Mesothelial cell of epicardium (in vitro differentiated cells): Measurements from ENCODE around the gene ADPRHL1. TPM values are rescaled to one million over a fixed set of nuclear protein-coding genes. Genes with fewer than 3 reads are reported as not detected.

ENCODE experiments used
- DNase-seq, 2 experiments: peaks; one replicate each; pipeline ENCODE4 v3.0.0; 2021; ENCODE audit warnings: low spot score in 2 of 2; ENCODE audit not compliant: unreplicated experiment in 2 of 2
- H3K27ac Mint-ChIP-seq: 2 replicates; pipeline ENCODE4 v1.8.0; 2021; ENCODE audit warnings: mixed read lengths
- H3K27me3 Mint-ChIP-seq: 2 replicates; pipeline ENCODE4 v1.8.0; 2021; ENCODE audit warnings: low read depth, mixed read lengths
- H3K36me3 Mint-ChIP-seq: 2 replicates; pipeline ENCODE4 v1.8.0; 2021; ENCODE audit warnings: mixed read lengths
- H3K4me1 Mint-ChIP-seq: 2 replicates; pipeline ENCODE4 v1.8.0; 2021; ENCODE audit warnings: mixed read lengths
- H3K4me3 Mint-ChIP-seq: 2 replicates; pipeline ENCODE4 v1.8.0; 2021; ENCODE audit warnings: mild to moderate bottlenecking, moderate library complexity, mixed read lengths
- H3K9me3 Mint-ChIP-seq: 2 replicates; pipeline ENCODE4 v1.8.0; 2021; ENCODE audit warnings: mixed read lengths
- CTCF ChIP-seq: fragments of 200-600 bp; sonication (generic); IDR thresholded peaks from one replicate; pipeline ENCODE4 v1.5.0; 2021; ENCODE audit warnings: antibody characterized with exemption; ENCODE audit not compliant: unreplicated experiment
- total RNA-seq: library from RNA; stranded (reverse); gene quantifications from 3 replicates; pipeline ENCODE4 v1.2.1, GENCODE V29; 2021

ADPRHL1 gene
- total RNA-seq, 1 donor from 2014 or later, result 4.2 TPM

DNA sequence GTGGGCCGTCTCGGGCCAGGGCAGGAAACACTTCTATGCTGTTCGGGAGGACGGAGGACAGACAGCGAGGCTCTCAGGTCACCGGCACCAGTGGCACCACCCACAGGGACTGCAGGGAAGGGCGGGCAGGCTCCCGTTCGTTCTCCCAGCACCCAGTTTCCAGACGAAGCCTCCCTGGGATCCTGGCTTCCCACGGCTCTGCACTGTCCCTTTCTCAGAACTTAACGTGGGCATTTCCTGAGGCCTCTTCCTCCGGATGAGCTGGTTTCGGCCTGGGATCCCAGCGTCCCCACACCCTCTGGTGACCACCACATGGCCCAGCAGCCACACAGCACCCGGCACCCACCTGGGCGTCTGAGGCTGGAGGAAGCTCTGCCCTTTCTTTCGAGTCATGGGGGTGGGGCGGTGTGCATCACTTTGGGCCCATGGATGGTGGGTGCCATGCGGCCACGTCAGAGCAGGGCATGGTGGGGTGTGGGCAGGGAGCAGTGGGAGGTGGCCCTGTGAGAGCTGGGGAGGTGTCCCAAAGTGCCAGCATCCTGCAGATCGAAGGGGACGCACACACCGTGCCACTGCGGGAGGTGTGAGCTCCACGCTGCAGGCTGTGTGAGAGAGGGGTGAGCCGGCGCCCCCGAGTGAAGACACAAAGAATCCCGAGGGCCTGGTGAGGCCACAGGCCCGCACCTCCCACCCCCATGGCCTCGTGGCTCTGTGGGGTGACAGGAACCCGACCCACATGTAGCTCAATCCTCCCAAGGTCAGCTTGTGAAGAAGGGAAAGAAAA is 50.6 kb downstream of the ADPRHL1 start:
- Mint-ChIP-seq H3K9me3 (no peaks in the 10 kb centered on the region), H3K27ac (no peak overlapping the region), H3K4me3 (no peak overlapping the region), H3K4me1 (no peaks in the 10 kb centered on the region), H3K27me3 (no peaks in the 10 kb centered on the region), H3K36me3 (no peaks in the 10 kb centered on the region)
- DNase-seq, result peak in 1 of 2 experiments; percentile 35
- TF ChIP-seq CTCF, result no peak

DNA sequence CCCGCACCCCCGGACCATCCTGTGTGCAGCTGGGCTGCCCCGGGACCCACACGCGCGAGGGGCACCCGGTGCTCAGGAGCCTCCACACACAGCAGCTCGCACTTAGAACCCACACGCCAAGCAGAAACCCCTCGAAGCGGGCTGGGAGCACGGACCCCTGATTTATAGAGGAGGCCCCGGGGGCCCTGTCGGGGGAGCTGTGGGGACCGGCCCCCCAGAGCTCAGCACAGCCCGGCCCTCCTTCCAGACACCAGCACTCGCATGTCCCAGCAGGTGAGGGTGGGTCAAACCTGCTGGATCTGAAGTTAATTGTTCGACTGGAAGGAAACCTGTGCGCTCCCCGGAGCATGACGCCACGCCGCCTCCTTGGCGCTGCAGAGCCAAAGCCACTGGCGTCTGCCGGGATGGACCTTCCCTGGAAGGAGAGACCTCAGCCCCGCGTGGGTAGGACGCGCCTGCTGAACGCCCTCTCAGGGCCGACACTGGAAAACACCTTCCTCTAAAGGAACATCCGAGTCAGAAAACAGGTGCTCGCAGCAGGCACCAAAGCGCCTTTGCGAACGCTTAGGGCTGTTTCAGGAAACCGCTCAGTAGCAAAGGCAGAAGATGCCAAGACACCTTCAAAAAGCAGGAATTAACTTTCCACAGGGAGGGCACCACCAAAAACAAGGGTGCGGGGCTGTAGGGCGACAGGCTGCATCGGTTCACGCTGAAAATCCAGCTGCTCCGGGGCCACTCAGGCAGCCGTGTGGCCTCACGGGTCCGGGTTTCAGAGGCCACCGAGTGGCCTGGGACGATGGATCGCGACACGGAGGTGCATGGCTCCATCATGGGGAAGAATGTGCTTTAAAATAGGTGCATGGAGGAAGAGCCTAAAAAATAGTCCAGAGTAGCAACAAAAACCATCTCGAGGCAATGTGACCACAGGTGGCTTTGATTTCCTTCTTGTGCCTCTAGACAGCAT is 51.6 kb downstream of the ADPRHL1 start:
- DNase-seq, result peak in 1 of 2 experiments; percentile 37
- no peaks in the 10 kb centered on the region for H3K9me3 Mint-ChIP-seq
- H3K4me1 Mint-ChIP-seq, result no peaks in the 10 kb centered on the region
- no peaks in the 10 kb centered on the region for H3K27me3 Mint-ChIP-seq
- H3K36me3 Mint-ChIP-seq, result no peaks in the 10 kb centered on the region
- H3K4me3 Mint-ChIP-seq, result no peak overlapping the region
- no peak for TF ChIP-seq CTCF
- H3K27ac Mint-ChIP-seq, result no peak overlapping the region

- DNase-seq, result no peak
- no peaks in the 10 kb centered on the region for H3K9me3 Mint-ChIP-seq
- H3K27me3 Mint-ChIP-seq, result no peaks in the 10 kb centered on the region
- no peak for TF ChIP-seq CTCF
- no peak overlapping the region for H3K4me3 Mint-ChIP-seq
- peak overlapping the region; percentile 24 for H3K27ac Mint-ChIP-seq
- no peaks in the 10 kb centered on the region for H3K4me1 Mint-ChIP-seq
- H3K36me3 Mint-ChIP-seq, result no peaks in the 10 kb centered on the region
Measured at GRCh38 chr13:113400621-113401451, 52.5 kb downstream of the ADPRHL1 start.

- Mint-ChIP-seq H3K4me1 (no peaks in the 10 kb centered on the region), H3K36me3 (no peaks in the 10 kb centered on the region), H3K27ac (no peak overlapping the region), H3K9me3 (no peaks in the 10 kb centered on the region), H3K27me3 (no peaks in the 10 kb centered on the region), H3K4me3 (no peak overlapping the region)
- no peak for TF ChIP-seq CTCF
- no peak for DNase-seq
Measured at GRCh38 chr13:113399755-113400149, 53.5 kb downstream of the ADPRHL1 start.
